Retinal pigment epithelial cell (primary cell): ENCODE results near the gene SLC4A4.

ENCODE experiments used
- DNase-seq: peaks from one replicate; pipeline ENCODE4 v3.0.0-alpha.2; 2010; ENCODE audit warnings: low read depth
- H3K4me3 ChIP-seq: 2 replicates; pipeline ENCODE4 v1.5.1; 2011; ENCODE audit warnings: mild to moderate bottlenecking, low read length, control low read depth, moderate library complexity
- CTCF ChIP-seq: conservative IDR thresholded peaks from 2 replicates; pipeline ENCODE4 v1.5.1; 2011; ENCODE audit warnings: low read depth, low read length, control low read depth, inconsistent platforms

Gene SLC4A4

GRCh38 chr4:71461422-71461821 lies 122.6 kb downstream of the SLC4A4 start:
- H3K4me3 ChIP-seq: no peak overlapping the region
- TF ChIP-seq CTCF: no peak
- DNase-seq: no peak

- no peak for TF ChIP-seq CTCF
- no peak overlapping the region for H3K4me3 ChIP-seq
- DNase-seq: no peak
Measured at GRCh38 chr4:71466775-71467174, 128.0 kb downstream of the SLC4A4 start.

DNA sequence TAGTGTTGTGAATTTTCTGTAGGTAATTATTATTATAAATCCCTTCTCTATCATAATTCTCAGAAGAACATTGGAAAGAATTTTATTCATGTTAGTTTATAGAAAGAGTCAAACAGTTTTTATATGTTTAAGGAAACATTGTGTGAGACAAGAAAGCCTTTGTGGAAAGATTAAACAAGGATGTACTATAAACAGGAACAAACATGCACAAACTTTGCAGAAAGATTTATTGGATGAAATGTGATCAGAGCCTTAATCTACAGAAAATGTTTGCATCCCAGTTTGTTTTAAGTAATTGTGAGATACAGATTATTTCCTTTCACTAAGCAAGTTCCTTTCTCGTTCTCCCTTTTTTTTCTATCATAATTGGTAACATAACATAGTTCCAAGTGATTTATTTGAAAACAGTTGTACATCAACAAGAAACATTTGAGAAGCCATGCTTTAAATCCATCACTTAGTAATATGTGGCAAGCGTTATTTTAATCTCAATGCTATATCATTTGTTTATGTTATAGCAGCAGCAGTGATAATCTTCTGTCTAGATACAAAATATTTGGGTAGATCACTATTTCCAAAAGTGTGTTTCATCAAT lies 129.4 kb downstream of the SLC4A4 start:
- DNase-seq: no peak
- H3K4me3 ChIP-seq: no peak overlapping the region
- no peak for TF ChIP-seq CTCF

DNA sequence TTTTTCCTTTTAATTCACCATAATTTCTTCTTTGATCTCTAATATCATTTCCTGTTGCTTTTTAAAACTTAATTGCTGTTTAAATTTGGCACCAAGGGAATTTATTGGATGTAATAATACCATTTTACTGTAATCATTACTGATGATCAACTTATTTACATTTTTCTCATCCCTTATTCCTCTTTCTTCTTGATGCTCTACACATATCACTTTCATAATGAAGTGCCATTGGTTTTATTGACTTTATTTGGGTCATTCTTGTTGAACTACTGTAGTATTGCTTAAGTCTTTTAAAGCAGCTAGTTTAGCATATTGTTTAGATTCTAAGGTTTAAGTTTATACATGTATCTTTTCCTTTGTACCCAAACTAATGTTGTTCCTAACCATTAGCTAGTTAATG lies 130.7 kb downstream of the SLC4A4 start:
- DNase-seq: no peak
- TF ChIP-seq CTCF: no peak
- no peak overlapping the region for H3K4me3 ChIP-seq

GRCh38 chr4:71470524-71470923 lies 131.7 kb downstream of the SLC4A4 start:
- DNase-seq: no peak
- no peak for TF ChIP-seq CTCF
- H3K4me3 ChIP-seq: no peak overlapping the region

DNA sequence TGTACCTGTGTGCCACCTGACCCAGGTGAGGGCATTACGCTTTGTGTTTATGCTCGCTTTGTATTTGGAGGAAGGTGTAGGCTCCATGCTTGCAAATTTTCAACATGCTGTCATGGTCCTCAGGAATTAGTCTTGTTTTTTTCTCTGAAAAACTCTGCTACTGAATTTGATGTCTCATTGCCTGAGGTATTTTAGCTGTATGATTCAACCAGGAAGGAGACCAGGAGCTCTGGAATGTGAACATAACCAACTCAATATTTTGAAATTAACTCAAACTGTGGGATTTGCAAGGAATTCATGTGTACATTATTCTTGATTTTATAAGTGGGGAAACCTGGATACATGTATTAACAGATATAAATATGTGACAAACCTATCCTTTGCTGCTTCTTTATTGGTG lies 134.1 kb downstream of the SLC4A4 start:
- TF ChIP-seq CTCF: no peak
- peak; percentile 54 for DNase-seq
- no peak overlapping the region for H3K4me3 ChIP-seq

- TF ChIP-seq CTCF: no peak
- no peak overlapping the region for H3K4me3 ChIP-seq
- no peak for DNase-seq
Measured at GRCh38 chr4:71473541-71474240, 134.9 kb downstream of the SLC4A4 start.
